DOHH2 (cell line): ENCODE results near the gene ABCB8.

Source experiments
- EZH2phosphoT487 ChIP-seq: fragments of 200-600 bp; sonication (generic); IDR thresholded peaks from 2 replicates; pipeline ENCODE4 v1.6.1; 2017; ENCODE audit warnings: borderline replicate concordance, mild to moderate bottlenecking, antibody characterized with exemption, low read length, moderate library complexity, mixed read lengths
- TF ChIP-seq, protein P1 (sequence below): fragments of 200-600 bp; sonication (generic); IDR thresholded peaks from one replicate; pipeline ENCODE4 v1.5.1; 2014; ENCODE audit warnings: antibody characterized with exemption, mild to moderate bottlenecking, low read depth, low read length; ENCODE audit not compliant: poor library complexity, severe bottlenecking

DNA sequence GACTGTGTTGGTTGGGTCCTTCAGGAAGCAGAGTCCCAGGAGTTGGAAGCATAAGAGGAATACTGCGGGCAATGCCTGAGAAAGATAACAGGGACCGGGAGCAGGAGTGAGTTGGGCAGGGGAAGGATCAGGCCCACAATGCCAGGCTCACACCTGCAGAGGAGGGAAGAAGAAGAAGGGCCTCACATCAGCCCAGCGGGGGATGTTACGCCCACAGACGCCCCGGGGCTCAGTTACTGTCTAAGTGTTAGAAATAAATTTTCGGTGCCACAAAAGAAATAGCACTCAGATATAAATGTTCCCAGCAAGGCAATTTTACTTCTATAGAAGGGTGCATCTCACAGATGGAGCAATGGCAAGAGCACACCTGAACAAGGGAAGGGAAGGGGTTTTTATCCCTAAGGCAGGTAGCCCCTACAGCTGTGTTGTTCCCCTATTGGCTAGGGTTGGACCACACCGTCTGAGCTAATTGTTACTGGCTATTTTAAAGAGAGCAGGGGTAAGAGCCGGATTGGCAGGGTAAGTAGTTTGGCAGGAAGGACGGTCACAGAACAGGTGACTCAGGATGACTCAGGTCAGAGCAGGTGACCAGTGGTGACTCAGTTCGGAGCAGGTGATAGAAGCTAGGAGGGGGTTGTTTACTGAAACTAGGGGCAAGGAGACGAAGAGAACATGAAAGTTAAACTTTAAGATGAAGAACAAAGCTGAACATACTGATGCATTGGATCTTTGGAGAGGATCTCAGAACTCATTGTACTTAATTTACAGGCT is 37.6 kb upstream of the ABCB8 start, which contains the start of gene NOS3:
- TF ChIP-seq, protein P1, sequence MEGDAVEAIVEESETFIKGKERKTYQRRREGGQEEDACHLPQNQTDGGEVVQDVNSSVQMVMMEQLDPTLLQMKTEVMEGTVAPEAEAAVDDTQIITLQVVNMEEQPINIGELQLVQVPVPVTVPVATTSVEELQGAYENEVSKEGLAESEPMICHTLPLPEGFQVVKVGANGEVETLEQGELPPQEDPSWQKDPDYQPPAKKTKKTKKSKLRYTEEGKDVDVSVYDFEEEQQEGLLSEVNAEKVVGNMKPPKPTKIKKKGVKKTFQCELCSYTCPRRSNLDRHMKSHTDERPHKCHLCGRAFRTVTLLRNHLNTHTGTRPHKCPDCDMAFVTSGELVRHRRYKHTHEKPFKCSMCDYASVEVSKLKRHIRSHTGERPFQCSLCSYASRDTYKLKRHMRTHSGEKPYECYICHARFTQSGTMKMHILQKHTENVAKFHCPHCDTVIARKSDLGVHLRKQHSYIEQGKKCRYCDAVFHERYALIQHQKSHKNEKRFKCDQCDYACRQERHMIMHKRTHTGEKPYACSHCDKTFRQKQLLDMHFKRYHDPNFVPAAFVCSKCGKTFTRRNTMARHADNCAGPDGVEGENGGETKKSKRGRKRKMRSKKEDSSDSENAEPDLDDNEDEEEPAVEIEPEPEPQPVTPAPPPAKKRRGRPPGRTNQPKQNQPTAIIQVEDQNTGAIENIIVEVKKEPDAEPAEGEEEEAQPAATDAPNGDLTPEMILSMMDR = no peak
- no peak for TF ChIP-seq EZH2phosphoT487
